Right atrium auricular region (tissue), 2 donors: Measurements from ENCODE around the gene OR4C16. TPM values are rescaled to one million over a fixed set of nuclear protein-coding genes. Genes with fewer than 3 reads are reported as not detected.

Experiments used
- DNase-seq: peaks from one replicate; pipeline ENCODE4 v3.0.0-alpha.2; 2019; ENCODE audit warnings: low spot score
- H3K27ac ChIP-seq, 2 donors: fragments of 200-600 bp; sonication (generic); 1 replicate in 1 of 2; 2 replicates in 1 of 2; pipeline ENCODE4 v1.5.1; 2016 to 2019
- H3K27me3 ChIP-seq, 2 donors: fragments of 200-600 bp; sonication (generic); one replicate each; pipeline versions ENCODE4 v1.5.1 to v1.6.0; 2017 to 2019
- H3K36me3 ChIP-seq: fragments of 200-600 bp; sonication (generic); one replicate; pipeline ENCODE4 v1.5.1; 2016
- H3K4me1 ChIP-seq, 2 donors: fragments of 200-600 bp; sonication (generic); one replicate each; pipeline versions ENCODE4 v1.5.1 to v1.6.0; 2017 to 2019
- H3K4me3 ChIP-seq, 2 donors: fragments of 200-600 bp; sonication (generic); 1 replicate in 1 of 2; 2 replicates in 1 of 2; pipeline ENCODE4 v1.5.1; 2017 to 2019; ENCODE audit warnings: mild to moderate bottlenecking in 1 of 2, moderate library complexity in 1 of 2
- H3K9me3 ChIP-seq, 2 donors: fragments of 200-600 bp; sonication (generic); one replicate each; pipeline ENCODE4 v1.5.1; 2019
- total RNA-seq, 2 donors: library from RNA; depleted of rRNA; stranded (reverse); fragments of >200 nt; gene quantifications; one replicate each; pipeline ENCODE4 v1.1.0, GENCODE V29; 2016
- TF ChIP-seq, protein P1 (sequence below), 2 donors: fragments of 200-600 bp; sonication (generic); IDR thresholded peaks; one replicate each; pipeline ENCODE4 v1.5.1; 2019; ENCODE audit warnings: antibody characterized with exemption in 2 of 2

OR4C16 gene, protein sequence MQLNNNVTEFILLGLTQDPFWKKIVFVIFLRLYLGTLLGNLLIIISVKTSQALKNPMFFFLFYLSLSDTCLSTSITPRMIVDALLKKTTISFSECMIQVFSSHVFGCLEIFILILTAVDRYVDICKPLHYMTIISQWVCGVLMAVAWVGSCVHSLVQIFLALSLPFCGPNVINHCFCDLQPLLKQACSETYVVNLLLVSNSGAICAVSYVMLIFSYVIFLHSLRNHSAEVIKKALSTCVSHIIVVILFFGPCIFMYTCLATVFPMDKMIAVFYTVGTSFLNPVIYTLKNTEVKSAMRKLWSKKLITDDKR
- not detected for total RNA-seq

DNA sequence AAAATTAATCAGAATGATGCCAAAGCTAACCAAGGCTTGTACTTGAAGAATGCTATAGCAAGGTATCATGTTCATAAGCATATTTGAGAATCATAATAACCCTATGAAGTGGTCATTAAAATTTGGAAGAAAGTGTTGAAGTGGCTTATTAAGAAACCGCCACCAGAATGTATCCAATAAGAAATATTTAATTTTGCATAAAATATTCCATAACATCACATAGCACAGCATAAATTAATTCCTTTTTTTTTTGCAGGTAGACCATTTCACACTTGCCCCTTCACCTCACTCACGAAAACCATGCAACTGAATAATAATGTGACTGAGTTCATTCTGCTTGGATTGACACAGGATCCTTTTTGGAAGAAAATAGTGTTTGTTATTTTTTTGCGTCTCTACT, at the start of gene OR4C16:
TSS of gene OR4C16 (plus strand) at position 301 of the 400 bp plus-strand sequence. CDS start at position 301, 0 bp downstream.
- no peaks in the 10 kb centered on the region for H3K27me3 ChIP-seq
- H3K9me3 ChIP-seq: no peaks in the 10 kb centered on the region
- H3K4me1 ChIP-seq: no peaks in the 10 kb centered on the region
- no peaks in the 10 kb centered on the region for H3K36me3 ChIP-seq
- no peak within 1 kb of the TSS for H3K27ac ChIP-seq
- TF ChIP-seq, protein P1, sequence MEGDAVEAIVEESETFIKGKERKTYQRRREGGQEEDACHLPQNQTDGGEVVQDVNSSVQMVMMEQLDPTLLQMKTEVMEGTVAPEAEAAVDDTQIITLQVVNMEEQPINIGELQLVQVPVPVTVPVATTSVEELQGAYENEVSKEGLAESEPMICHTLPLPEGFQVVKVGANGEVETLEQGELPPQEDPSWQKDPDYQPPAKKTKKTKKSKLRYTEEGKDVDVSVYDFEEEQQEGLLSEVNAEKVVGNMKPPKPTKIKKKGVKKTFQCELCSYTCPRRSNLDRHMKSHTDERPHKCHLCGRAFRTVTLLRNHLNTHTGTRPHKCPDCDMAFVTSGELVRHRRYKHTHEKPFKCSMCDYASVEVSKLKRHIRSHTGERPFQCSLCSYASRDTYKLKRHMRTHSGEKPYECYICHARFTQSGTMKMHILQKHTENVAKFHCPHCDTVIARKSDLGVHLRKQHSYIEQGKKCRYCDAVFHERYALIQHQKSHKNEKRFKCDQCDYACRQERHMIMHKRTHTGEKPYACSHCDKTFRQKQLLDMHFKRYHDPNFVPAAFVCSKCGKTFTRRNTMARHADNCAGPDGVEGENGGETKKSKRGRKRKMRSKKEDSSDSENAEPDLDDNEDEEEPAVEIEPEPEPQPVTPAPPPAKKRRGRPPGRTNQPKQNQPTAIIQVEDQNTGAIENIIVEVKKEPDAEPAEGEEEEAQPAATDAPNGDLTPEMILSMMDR (IDR thresholded peaks at IDR 0.05): no peak
- no peak within 1 kb of the TSS for H3K4me3 ChIP-seq
- DNase-seq: no peak

DNA sequence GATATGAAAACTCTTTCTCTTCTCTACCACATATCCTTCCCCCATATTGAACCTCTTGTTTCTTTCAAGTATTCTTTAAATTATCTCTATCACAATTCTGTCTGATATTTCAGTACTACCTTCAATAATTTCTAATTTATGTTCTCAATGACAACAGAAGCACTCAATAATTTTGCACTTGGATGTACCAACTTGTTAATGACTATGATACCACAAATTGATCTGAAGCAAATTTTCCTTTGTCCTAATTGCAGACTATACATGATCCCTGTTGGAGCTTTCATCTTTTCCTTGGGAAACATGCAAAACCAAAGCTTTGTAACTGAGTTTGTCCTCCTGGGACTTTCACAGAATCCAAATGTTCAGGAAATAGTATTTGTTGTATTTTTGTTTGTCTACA, 17.8 kb upstream of the OR4C16 start, which contains the start of gene OR4C15:
TSS of gene OR4C15 (plus strand) at position 301 of the 400 bp plus-strand sequence. CDS start at position 301, 0 bp downstream.
- H3K27me3 ChIP-seq: no peaks in the 10 kb centered on the region
- H3K4me1 ChIP-seq: no peaks in the 10 kb centered on the region
- no peak for DNase-seq
- H3K9me3 ChIP-seq: peaks cover 0 to 7% of the 10 kb centered on the region in 2 donors
- TF ChIP-seq, protein P1 (IDR thresholded peaks at IDR 0.05): no peak
- H3K36me3 ChIP-seq: no peaks in the 10 kb centered on the region
- no peak within 1 kb of the TSS for H3K4me3 ChIP-seq
- no peak within 1 kb of the TSS for H3K27ac ChIP-seq

DNA sequence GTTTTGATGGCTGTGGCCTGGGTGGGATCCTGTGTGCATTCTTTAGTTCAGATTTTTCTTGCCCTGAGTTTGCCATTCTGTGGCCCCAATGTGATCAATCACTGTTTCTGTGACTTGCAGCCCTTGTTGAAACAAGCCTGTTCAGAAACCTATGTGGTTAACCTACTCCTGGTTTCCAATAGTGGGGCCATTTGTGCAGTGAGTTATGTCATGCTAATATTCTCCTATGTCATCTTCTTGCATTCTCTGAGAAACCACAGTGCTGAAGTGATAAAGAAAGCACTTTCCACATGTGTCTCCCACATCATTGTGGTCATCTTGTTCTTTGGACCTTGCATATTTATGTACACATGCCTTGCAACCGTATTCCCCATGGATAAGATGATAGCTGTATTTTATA, 620 bp downstream of the OR4C16 start:
- Histone ChIP-seq H3K4me1 (no peaks in the 10 kb centered on the region), H3K4me3 (no peak overlapping the region), H3K27ac (no peak overlapping the region), H3K36me3 (no peaks in the 10 kb centered on the region), H3K9me3 (no peaks in the 10 kb centered on the region), H3K27me3 (no peaks in the 10 kb centered on the region)
- DNase-seq: no peak
- TF ChIP-seq, protein P1 (IDR thresholded peaks at IDR 0.05): no peak

DNA sequence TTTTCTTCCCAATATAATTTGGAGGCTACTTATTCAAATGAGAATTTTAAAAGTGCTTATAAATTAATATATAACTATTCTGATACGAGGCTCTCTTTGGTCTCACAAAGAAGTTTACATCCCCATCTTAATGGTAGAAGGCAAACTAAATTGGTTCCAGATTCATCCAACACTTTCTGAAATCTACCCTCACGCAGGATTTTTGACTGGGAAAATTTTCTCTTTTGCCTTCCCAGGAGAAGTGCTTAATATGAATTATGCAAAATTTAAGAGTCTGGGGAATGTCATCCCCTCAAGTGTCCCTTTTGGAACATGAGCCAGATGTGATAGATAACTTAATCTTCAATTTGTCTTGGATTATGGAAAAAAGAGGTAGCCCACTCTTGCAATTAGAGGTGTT, 35.6 kb downstream of the OR4C16 start, which contains the start of gene OR4C11:
TSS of gene OR4C11 (minus strand) at position 101 of the 400 bp plus-strand sequence. CDS start 3,272 bp downstream, outside the sequence.
- H3K4me1 ChIP-seq: no peaks in the 10 kb centered on the region
- H3K4me3 ChIP-seq: no peak within 1 kb of the TSS
- no peaks in the 10 kb centered on the region for H3K27me3 ChIP-seq
- no peaks in the 10 kb centered on the region for H3K9me3 ChIP-seq
- no peaks in the 10 kb centered on the region for H3K36me3 ChIP-seq
- no peak for DNase-seq
- TF ChIP-seq, protein P1 (IDR thresholded peaks at IDR 0.05): no peak
- H3K27ac ChIP-seq: no peak within 1 kb of the TSS

Other genes with a start within 250 kb of the OR4C16 start
- not detected for gene OR4A16, start 228.9 kb upstream of the OR4C16 start, total RNA-seq
- not detected for gene OR4A15, start 204.2 kb upstream of the OR4C16 start, total RNA-seq
- gene OR4C15, start 17.7 kb upstream of the OR4C16 start, total RNA-seq: not detected
- gene OR4C11, start 35.5 kb downstream of the OR4C16 start, total RNA-seq: not detected
- not detected for gene OR4P4, start 63.0 kb downstream of the OR4C16 start, total RNA-seq
- not detected for gene OR4S2, start 76.2 kb downstream of the OR4C16 start, total RNA-seq
- not detected for gene OR4C6, start 90.1 kb downstream of the OR4C16 start, total RNA-seq
- not detected for gene OR5D13, start 201.3 kb downstream of the OR4C16 start, total RNA-seq
- gene OR5D14, start 223.4 kb downstream of the OR4C16 start, total RNA-seq: not detected
- not detected for gene OR5L1, start 239.2 kb downstream of the OR4C16 start, total RNA-seq
- gene OR5D18, start 247.5 kb downstream of the OR4C16 start, total RNA-seq: not detected